ENCODE results near the gene PLCL2.

DNA sequence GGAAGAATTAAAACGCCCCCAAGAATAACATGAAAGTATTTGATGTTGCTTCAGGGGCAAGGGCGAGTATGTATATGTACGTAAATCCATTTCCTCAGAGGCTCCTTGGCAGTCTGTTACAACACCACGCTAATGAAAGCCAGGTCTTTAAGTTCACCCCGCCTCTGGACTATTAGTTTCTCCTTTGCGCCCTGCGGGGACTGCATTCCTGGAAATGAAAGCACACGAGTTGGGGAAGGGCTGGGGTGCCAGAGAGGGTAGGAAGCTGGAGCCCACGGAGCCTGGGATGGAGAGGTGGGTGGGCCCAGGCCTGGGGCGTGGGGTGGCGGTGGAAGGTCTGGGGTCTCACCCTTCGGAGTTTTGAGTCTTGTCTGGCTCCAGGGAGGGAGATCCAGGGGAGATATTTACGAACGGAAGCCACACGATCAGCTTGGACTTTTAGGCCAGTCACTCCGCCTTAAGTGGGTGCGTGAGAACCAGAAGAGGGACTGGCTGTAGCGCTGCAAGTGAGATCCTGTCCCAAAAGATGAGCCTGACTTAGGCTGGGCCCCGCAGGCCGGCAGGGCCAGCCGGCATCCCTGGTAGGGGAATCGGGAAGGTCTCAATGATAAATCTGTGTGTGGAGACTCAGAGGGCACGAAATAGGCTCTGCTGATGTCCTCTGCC is 1.6 kb upstream of the PLCL2 start:
- TF ChIP-seq, protein P1, sequence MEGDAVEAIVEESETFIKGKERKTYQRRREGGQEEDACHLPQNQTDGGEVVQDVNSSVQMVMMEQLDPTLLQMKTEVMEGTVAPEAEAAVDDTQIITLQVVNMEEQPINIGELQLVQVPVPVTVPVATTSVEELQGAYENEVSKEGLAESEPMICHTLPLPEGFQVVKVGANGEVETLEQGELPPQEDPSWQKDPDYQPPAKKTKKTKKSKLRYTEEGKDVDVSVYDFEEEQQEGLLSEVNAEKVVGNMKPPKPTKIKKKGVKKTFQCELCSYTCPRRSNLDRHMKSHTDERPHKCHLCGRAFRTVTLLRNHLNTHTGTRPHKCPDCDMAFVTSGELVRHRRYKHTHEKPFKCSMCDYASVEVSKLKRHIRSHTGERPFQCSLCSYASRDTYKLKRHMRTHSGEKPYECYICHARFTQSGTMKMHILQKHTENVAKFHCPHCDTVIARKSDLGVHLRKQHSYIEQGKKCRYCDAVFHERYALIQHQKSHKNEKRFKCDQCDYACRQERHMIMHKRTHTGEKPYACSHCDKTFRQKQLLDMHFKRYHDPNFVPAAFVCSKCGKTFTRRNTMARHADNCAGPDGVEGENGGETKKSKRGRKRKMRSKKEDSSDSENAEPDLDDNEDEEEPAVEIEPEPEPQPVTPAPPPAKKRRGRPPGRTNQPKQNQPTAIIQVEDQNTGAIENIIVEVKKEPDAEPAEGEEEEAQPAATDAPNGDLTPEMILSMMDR (IDR thresholded peaks at IDR 0.05) = no peak
- TF ChIP-seq POLR2A (IDR thresholded peaks at IDR 0.05) = no peak
- no peak for TF ChIP-seq POLR2AphosphoS5 (IDR thresholded peaks at IDR 0.05)

Measured in gastroesophageal sphincter (tissue), 3 donors.